Nephron progenitor cell (in vitro differentiated cells): ENCODE data around the gene TMTC1.
"Not testable (repeated sequence)": the region's sequence is repeated elsewhere in the genome, so short reads cannot be mapped to it uniquely, and the experiment has no call there.

Experiments used
- DNase-seq: peaks from one replicate; pipeline ENCODE4 v3.0.0; 2021
- H3K27ac Mint-ChIP-seq: 2 replicates; pipeline ENCODE4 v1.8.0; 2021; ENCODE audit warnings: mild to moderate bottlenecking, moderate library complexity, mixed read lengths
- H3K27me3 Mint-ChIP-seq: 2 replicates; pipeline ENCODE4 v1.8.0; 2021; ENCODE audit warnings: mild to moderate bottlenecking, low read depth, mixed read lengths; ENCODE audit not compliant: poor library complexity
- H3K36me3 Mint-ChIP-seq: 2 replicates; pipeline ENCODE4 v1.8.0; 2021; ENCODE audit warnings: low read depth, mixed read lengths
- H3K4me1 Mint-ChIP-seq: 2 replicates; pipeline ENCODE4 v1.8.0; 2021; ENCODE audit warnings: mixed read lengths
- H3K4me3 Mint-ChIP-seq: 2 replicates; pipeline ENCODE4 v1.8.0; 2021; ENCODE audit warnings: mild to moderate bottlenecking, moderate library complexity, mixed read lengths
- H3K9me3 Mint-ChIP-seq: 2 replicates; pipeline ENCODE4 v1.8.0; 2021; ENCODE audit warnings: mild to moderate bottlenecking, moderate library complexity, mixed read lengths
- TF ChIP-seq, protein P1 (sequence below): fragments of 200-600 bp; sonication (generic); IDR thresholded peaks from 2 replicates; pipeline ENCODE4 v1.5.0; 2021; ENCODE audit warnings: antibody characterized with exemption

Gene TMTC1

DNA sequence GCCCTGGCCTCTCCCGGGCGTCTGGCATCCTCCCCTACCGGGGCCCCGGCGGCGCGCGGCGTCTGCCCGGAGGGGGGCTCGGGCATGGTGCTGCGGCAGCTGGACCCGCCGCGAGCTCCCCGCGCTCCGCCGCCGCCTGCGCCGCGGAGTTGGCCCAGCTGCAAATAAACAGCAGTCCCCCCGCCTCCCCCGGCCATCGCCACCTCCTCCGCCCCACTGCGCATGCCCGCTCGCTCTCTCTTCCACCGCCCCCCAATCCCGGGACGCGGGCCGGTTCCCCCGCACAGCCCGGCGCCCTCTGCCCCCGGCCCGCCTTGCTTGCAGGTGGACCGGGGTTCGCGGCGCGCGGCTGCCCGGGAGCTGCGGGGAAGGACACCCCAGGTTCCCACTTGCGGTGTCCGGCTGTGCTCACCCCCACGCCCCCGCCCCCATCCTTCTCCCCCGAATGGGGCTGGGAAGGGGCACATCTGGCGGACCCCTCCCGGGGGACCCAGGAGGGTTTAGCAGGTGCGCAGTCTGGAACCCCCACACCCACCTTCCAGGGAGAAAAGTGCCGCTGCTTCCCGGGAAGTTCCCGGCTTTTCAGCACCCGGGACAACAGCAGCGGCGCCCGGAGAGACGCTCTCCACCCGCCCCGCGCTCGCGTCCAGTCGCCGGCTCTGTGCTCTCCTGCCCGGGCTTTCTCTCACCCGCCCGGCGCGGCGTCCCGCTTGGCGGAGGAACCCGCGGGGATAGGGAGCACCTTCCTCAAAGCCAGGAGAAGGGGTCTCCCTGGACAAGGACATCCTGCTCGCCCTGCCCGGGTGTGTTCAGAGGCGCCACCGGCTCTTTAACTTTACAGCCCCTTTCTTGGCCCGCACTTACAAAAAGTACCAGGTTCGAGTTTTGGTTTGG, at the start of gene TMTC1:
TSS of gene TMTC1 (minus strand) at position 170 of the 894 bp plus-strand sequence. CDS start 191 bp downstream, outside the sequence.
- H3K4me1 Mint-ChIP-seq = peaks cover 16% of the 10 kb centered on the region
- H3K27me3 Mint-ChIP-seq = peaks cover 23% of the 10 kb centered on the region
- H3K4me3 Mint-ChIP-seq = peak within 1 kb of the TSS; percentile 90
- no peak within 1 kb of the TSS for H3K27ac Mint-ChIP-seq
- peaks cover 14% of the 10 kb centered on the region for H3K9me3 Mint-ChIP-seq
- H3K36me3 Mint-ChIP-seq = no peaks in the 10 kb centered on the region
- TF ChIP-seq, protein P1, sequence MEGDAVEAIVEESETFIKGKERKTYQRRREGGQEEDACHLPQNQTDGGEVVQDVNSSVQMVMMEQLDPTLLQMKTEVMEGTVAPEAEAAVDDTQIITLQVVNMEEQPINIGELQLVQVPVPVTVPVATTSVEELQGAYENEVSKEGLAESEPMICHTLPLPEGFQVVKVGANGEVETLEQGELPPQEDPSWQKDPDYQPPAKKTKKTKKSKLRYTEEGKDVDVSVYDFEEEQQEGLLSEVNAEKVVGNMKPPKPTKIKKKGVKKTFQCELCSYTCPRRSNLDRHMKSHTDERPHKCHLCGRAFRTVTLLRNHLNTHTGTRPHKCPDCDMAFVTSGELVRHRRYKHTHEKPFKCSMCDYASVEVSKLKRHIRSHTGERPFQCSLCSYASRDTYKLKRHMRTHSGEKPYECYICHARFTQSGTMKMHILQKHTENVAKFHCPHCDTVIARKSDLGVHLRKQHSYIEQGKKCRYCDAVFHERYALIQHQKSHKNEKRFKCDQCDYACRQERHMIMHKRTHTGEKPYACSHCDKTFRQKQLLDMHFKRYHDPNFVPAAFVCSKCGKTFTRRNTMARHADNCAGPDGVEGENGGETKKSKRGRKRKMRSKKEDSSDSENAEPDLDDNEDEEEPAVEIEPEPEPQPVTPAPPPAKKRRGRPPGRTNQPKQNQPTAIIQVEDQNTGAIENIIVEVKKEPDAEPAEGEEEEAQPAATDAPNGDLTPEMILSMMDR = no peak
- DNase-seq = peak; percentile 92

DNA sequence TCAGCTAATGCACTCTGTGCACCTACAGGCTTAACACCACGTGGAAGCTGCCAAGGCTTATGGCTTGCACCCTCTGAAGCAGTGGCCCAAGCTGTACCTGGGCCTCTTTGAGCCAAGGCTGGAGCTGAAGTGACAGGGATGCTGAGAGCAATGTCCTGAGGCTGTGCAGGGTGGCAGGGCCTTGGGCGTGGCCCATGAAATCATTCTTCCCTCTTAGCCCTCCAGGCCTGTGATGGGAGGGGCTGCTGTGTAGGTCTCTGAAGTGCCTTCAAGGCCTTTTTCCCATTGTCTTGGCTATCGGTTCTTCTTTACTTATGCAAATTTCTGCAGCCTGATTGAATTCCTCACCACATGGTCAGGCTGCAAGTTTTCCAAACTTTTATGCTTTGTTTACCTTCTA, 47.4 kb upstream of the TMTC1 start:
- TF ChIP-seq, protein P1 = no peak
- no peaks in the 10 kb centered on the region for H3K36me3 Mint-ChIP-seq
- H3K27me3 Mint-ChIP-seq = no peaks in the 10 kb centered on the region
- H3K27ac Mint-ChIP-seq = no peak overlapping the region
- no peak overlapping the region for H3K4me3 Mint-ChIP-seq
- DNase-seq = no peak
- no peaks in the 10 kb centered on the region for H3K4me1 Mint-ChIP-seq
- peaks cover 48% of the 10 kb centered on the region for H3K9me3 Mint-ChIP-seq

DNA sequence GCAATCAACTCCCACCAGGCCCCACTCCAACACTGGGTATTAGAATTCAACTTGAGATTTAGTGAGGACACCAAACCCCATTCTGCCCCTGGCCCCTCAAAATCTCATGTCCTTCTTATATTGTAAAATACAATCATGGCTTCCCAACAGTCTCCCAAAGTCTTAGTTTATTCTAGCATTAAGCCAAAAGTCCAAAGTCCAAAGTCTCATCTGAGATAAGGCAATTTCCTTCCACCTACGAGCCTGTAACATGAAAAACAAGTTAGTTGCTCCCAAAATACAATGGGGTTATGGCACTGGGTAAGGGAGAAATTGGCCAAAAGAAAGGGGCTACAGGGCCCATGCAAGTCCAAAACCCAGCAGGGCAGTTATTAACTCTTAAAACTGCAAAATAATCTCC, 46.6 kb upstream of the TMTC1 start:
- TF ChIP-seq, protein P1 = no peak
- Mint-ChIP-seq H3K4me1 (no peaks in the 10 kb centered on the region), H3K4me3 (no peak overlapping the region), H3K27ac (no peak overlapping the region), H3K36me3 (no peaks in the 10 kb centered on the region), H3K9me3 (peaks cover 42% of the 10 kb centered on the region), H3K27me3 (no peaks in the 10 kb centered on the region)
- no peak for DNase-seq

DNA sequence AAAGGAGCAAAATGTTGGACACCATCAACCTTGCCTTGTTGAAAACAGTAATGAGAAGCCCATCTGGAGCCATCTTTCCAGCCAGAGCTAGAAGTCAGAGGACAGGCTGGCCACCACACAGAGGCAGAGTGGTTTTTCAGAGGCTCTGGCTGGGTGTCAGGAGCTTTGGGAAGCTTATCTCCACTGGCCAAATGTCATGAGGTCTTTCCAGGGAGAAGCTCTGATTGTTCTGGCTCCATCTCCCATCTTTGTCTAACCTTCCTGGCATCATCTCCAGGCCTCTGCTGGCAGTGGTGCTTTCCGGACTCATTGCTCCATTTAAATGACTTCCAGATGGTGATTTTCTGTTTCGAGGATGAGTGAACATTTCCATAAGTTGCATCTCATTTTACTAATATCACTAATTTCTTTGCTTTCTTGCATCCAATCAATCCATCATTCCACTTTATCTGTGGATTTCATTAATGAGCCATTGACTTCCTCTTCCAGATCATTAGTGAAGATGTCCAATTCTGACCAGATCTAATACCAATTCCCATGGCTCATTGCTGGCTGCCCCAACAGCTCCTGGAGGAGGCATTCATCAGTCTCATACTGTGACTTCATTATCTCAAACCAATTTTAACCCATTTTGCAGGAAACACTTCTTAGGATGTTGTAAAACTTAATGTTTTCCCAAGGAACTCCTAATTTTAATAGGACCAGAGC, 35.3 kb upstream of the TMTC1 start:
- no peak overlapping the region for H3K4me3 Mint-ChIP-seq
- H3K9me3 Mint-ChIP-seq = peaks cover 4% of the 10 kb centered on the region
- DNase-seq = no peak
- no peaks in the 10 kb centered on the region for H3K27me3 Mint-ChIP-seq
- TF ChIP-seq, protein P1 = no peak
- H3K4me1 Mint-ChIP-seq = peaks cover 17% of the 10 kb centered on the region
- no peaks in the 10 kb centered on the region for H3K36me3 Mint-ChIP-seq
- H3K27ac Mint-ChIP-seq = no peak overlapping the region

DNA sequence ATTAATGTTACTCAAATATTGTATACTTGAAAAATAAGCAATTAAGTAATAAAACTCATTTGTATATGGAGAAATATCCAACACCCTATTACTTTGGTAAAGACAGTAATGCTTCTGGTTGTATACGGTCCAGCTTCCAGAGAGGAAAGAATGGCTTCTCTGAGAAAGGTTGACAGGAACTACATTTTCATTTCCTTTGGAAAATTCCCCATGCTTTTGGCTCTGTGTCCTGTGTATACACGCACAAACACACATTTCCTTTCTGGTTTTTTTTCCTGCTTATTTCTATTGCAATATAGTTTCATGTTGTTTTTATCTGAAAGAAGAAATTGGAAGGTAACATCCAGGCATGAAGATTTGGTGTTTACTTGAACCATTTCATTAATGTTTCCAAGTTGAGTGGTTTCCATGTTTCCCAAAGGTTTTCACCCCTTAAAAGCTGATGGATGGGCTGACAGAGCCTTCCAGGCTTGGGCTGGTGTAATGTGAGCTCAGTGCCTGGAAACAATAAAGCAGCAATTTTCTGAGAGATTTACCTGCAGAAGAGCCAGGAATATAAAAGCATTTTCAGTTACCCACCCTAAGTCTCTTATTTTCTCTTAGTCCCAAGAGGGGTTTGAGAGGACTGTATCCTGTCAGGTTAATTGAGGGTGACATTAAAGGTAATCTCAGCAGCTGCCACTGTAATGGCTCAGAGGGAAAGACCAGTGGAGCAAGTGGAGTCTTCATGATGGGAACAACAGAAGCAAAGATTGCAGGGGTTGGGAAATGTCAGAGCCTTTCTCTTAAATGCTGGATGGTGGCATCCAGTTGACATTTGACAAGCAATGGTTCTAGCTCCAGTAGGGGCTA, 33.4 kb upstream of the TMTC1 start:
- Mint-ChIP-seq H3K9me3 (peaks cover 8% of the 10 kb centered on the region), H3K27me3 (no peaks in the 10 kb centered on the region), H3K27ac (peak overlapping the region; percentile 93), H3K4me3 (no peak overlapping the region), H3K36me3 (no peaks in the 10 kb centered on the region), H3K4me1 (peaks cover 17% of the 10 kb centered on the region)
- TF ChIP-seq, protein P1 = no peak
- no peak for DNase-seq

DNA sequence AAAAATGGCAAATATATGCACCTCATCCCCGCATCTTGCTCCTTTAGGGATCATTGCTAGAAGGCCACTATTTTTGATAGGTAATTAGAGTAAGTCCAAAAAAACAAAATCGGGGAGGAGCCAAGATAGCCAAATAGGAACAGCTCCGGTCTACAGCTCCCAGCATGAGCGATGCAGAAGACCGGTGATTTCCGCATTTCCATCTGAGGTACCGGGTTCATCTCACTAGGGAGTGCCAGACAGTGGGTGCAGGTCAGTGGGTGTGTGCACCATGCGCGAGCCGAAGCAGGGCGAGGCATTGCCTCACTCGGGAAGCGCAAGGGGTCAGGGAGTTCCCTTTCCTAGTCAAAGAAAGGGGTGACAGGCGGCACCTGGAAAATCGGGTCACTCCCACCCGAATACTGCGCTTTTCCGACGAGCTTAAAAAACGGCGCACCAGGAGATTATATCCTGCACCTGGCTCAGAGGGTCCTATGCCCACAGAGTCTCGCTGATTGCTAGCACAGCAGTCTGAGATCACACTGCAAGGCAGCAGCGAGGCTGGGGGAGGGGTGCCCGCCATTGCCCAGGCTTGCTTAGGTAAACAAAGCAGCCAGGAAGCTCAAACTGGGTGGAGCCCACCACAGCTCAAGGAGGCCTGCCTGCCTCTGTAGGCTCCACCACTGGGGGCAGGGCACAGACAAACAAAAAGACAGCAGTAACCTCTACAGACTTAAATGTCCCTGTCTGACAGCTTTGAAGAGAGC, 26.0 kb upstream of the TMTC1 start:
- H3K4me3 Mint-ChIP-seq, H3K36me3 Mint-ChIP-seq, H3K4me1 Mint-ChIP-seq, H3K27ac Mint-ChIP-seq, DNase-seq, H3K27me3 Mint-ChIP-seq: not testable (repeated sequence)
- H3K9me3 Mint-ChIP-seq = peaks cover 34% of the 10 kb centered on the region
